ENCODE data around the gene CAMKV. TPM values are rescaled to one million over a fixed set of nuclear protein-coding genes. Genes with fewer than 3 reads are reported as not detected.

Gene CAMKV
- total RNA-seq, 4 donors from 2014 or later, result not detected

DNA sequence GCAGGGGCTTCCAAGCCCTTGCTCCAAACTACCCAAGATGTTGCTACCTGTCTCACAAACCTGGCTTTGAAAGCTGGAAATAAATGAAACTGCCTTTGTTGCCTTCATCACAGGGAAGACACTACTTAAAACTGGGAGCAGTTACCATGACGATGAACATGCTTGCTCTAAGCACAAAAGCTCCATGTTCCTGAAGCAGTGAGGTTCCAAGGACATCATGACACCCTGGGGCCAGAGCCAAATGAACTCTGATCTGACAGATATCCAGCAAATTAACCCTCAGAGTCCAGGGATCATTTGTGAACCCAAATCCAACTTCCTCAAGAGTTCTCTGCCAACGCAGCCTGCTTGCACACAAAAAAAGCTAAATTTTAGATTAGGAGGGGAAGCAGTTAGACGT, 24.0 kb downstream of the CAMKV start:
- TF ChIP-seq, protein P1, sequence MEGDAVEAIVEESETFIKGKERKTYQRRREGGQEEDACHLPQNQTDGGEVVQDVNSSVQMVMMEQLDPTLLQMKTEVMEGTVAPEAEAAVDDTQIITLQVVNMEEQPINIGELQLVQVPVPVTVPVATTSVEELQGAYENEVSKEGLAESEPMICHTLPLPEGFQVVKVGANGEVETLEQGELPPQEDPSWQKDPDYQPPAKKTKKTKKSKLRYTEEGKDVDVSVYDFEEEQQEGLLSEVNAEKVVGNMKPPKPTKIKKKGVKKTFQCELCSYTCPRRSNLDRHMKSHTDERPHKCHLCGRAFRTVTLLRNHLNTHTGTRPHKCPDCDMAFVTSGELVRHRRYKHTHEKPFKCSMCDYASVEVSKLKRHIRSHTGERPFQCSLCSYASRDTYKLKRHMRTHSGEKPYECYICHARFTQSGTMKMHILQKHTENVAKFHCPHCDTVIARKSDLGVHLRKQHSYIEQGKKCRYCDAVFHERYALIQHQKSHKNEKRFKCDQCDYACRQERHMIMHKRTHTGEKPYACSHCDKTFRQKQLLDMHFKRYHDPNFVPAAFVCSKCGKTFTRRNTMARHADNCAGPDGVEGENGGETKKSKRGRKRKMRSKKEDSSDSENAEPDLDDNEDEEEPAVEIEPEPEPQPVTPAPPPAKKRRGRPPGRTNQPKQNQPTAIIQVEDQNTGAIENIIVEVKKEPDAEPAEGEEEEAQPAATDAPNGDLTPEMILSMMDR (IDR thresholded peaks at IDR 0.05), result no peak
- DNase-seq (ENCODE audit: low spot score) (no peak), ATAC-seq (ENCODE audit: low FRiP score) (no peak)

DNA sequence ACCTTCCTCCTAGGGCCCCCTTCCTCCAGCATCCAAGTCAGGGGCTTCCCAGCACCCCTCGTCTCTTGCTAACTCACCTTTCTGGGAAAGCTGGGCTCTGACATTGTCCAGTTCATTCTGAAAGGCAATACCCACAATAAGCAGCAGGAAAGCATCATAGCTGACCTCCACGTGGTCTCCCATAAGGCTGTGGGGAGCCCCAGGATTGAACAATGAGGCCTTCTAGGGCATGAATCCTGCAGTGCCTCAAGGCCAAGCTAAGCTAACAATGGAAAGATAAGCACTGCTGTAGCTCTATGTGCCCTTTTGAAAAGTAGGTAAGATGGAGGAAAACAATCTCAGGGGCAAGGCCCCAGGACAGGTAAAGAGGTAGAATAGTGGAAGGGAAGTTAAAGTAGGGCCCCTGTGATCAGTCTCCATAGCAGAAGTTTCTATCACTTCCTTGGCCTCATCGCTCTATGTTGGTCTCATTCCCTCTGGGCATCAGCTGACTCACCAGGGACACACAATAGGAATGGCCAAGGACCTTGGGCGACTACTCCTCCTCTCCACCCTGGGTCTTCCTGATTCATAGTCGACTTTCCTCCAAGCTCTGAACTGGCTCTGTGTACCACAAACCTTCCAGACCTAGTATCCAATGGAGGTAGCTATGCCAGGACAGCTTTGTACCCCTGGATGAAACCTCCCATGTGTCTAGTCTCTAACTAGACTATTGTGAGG, 25.1 kb downstream of the CAMKV start:
- ATAC-seq (ENCODE audit: low FRiP score) (no peak), DNase-seq (ENCODE audit: low spot score) (no peak)
- TF ChIP-seq, protein P1 (IDR thresholded peaks at IDR 0.05), result no peak

DNA sequence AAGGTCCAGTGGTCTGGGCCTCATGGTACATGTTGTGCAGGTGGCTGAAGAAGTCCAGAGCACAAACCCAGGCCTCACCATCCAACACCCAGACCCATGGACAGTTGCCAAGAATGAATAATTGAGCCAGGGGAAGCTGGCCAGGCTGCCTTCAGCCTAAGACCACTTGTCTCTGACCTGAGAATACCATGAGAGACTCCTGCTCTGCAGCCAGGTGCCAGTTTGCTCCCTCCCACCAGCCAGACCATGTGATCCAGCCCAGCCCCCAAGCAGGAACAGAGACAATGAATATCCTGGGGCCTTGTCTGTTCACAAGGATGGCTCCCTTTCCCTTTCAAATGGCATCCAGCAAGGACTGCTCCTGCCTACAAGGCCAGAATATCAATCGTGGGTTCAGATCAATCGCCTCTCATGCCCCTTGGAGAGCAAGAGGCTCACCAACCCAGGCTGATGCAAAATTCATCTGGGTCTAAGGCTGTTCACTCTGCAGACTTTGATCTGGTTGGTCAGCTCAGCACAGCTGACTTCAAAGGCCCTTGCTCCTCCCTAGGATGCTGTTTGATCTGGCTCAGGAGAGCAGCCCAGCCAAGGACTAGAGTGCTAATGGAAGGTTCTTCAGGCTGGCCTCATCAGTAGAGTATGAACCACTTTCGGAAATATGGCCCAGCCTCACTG, 26.7 kb downstream of the CAMKV start:
- TF ChIP-seq, protein P1 (IDR thresholded peaks at IDR 0.05), result no peak
- ATAC-seq (ENCODE audit: low FRiP score), result no peak
- no peak for DNase-seq (ENCODE audit: low spot score)

DNA sequence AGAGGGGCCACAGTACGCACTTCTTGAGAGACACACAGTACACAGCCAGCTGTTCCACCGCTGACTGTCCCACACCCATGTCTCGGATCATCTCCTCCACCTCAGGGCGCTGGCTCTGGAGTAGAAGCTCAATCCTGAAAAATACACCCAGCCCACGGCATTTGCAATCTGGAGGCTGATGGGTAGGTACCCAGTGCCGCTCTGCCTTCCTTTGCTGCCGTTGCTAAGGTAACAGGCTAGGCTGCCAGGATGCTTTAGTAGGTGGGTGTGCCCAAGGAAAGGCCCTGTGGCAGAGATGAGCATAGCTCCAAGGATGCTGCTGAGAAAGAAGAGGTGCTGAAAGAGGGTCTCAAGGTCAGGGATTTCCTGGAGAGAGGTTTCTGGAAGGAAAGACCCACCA, 27.9 kb downstream of the CAMKV start:
- TF ChIP-seq, protein P1 (IDR thresholded peaks at IDR 0.05), result no peak
- no peak for DNase-seq (ENCODE audit: low spot score)
- no peak for ATAC-seq (ENCODE audit: low FRiP score)

DNA sequence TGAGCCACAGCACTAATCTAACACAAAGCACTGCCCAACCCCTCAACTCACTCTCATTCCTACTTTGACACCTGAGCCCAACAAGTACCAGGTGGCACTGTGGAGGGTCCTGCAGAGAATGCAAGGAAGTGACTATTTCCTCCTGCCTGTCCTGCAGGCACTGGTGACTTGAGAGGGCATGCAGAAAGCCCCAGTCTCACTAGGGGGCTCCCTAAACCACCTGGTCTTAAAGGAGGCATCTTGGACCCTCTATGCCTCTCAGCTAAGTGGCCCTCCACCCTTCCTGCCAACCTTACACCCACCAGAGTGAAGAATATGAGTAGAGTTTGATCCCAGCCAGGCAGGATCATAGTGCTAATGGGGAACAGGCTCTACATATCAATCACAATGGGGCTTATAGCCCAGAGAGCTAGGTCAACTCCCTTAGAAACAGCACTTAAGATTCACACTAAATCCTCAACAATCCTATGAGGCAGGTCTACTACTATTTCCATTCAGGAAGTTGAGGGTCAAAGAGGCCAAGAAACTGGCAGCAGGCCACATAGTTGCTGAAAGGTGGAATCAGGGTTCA, 28.5 kb downstream of the CAMKV start:
- ATAC-seq (ENCODE audit: low FRiP score) (no peak), DNase-seq (ENCODE audit: low spot score) (no peak)
- TF ChIP-seq, protein P1 (IDR thresholded peaks at IDR 0.05), result no peak

DNA sequence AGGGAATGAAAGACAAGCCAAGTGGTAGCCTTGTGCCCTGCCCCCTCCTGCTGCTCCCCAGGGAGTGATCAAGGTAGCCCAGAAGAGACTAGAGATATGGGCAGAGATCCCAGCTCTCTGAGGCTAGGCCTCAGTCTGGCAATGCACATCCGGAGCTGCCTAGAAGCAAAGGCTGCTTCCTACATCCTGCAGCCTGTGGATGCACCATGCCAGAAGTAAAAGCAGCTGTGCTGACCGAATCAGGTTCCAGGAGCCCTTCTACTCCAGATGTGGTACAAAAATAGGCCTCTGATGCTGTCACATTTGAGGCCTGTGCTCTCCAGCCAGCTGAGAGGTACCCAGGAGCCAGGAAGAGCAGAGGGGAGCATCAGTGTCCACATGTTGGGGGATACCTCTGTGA, 29.3 kb downstream of the CAMKV start:
- no peak for ATAC-seq (ENCODE audit: low FRiP score)
- no peak for DNase-seq (ENCODE audit: low spot score)
- TF ChIP-seq, protein P1 (IDR thresholded peaks at IDR 0.05), result no peak

All from omental fat pad (tissue), 4 donors.